K562 (cell line): ENCODE results near the gene HOXD12. TPM values are rescaled to one million over a fixed set of nuclear protein-coding genes. Genes with fewer than 3 reads are reported as not detected.

Experiments
- EP400 ChIP-seq: fragments of 450-650 bp; IDR thresholded peaks from 2 replicates; pipeline ENCODE4 v1.6.1; 2017; ENCODE audit warnings: antibody characterized with exemption, mild to moderate bottlenecking, moderate library complexity
- ERF ChIP-seq: fragments of 450-650 bp; formaldehyde crosslinking; IDR thresholded peaks from 2 replicates; pipeline ENCODE4 v1.4.0; 2020; ENCODE audit warnings: mild to moderate bottlenecking, mixed read lengths
- KLF10 ChIP-seq: fragments of 250-450 bp; sonication (Bioruptor Pico); IDR thresholded peaks from 2 replicates; pipeline ENCODE4 v1.6.1; 2021; ENCODE audit warnings: matching md5 sums
- TARDBP ChIP-seq: fragments of 450-650 bp; IDR thresholded peaks from 2 replicates; pipeline ENCODE4 v1.6.1; 2016
- ZNF174 ChIP-seq: fragments of 250-450 bp; sonication (Bioruptor Pico); IDR thresholded peaks from 2 replicates; pipeline ENCODE4 v1.4.0; 2020; ENCODE audit warnings: mild to moderate bottlenecking
- ZNF212 ChIP-seq: fragments of 450-650 bp; formaldehyde crosslinking; IDR thresholded peaks from 2 replicates; pipeline ENCODE4 v1.4.0; 2020; ENCODE audit warnings: mild to moderate bottlenecking
- polyA plus RNA-seq, 8 experiments: library from polyadenylated mRNA; depleted of rRNA in 4 of 8; stranded (reverse) in 5 of 8; unstranded in 3 of 8; fragments of >200 nt; fragmentation: Nextera tagmentation in 2 of 8; fragmentation: Illumina TruSeq in 1 of 8; extraction: Ambion mirVana in 2 of 8; extraction: Trizol in 1 of 8; gene quantifications; 2 replicates each; pipeline versions ENCODE4 v1.2.1 to v1.2.3, GENCODE V29; 2011 to 2014; ENCODE audit warnings: inconsistent platforms in 1 of 8, missing spikeins in 1 of 8
- total RNA-seq, 7 experiments: library from RNA; depleted of rRNA in 6 of 7; stranded (reverse); fragments of >200 nt in 6 of 7; fragmentation: Illumina TruSeq in 2 of 7; extraction: Trizol in 2 of 7; gene quantifications; 2 replicates each; pipeline versions ENCODE4 v1.2.1 to v1.2.3, GENCODE V29; 2011 to 2021; ENCODE audit warnings: low replicate concordance in 1 of 7
- TF ChIP-seq, protein P1 (sequence below), 2 experiments: fragments of 450-650 bp; formaldehyde crosslinking in 1 of 2; IDR thresholded peaks; 2 replicates each; pipeline versions ENCODE4 v1.4.0 to v1.6.1; 2014 to 2020; ENCODE audit warnings: mild to moderate bottlenecking in 2 of 2, borderline replicate concordance in 1 of 2, low read depth in 1 of 2
- TF ChIP-seq, protein P2 (sequence below): fragments of 250-450 bp; sonication (Bioruptor Pico); IDR thresholded peaks from 2 replicates; pipeline ENCODE4 v1.9.0; 2021; ENCODE audit warnings: mild to moderate bottlenecking
- TF ChIP-seq, protein P3 (sequence below): fragments of 450-650 bp; IDR thresholded peaks from 2 replicates; pipeline ENCODE4 v1.7.1; 2018; ENCODE audit warnings: mild to moderate bottlenecking, low read depth; ENCODE audit not compliant: partially characterized antibody
- TF ChIP-seq, protein P4 (sequence below): sonication (generic); formaldehyde crosslinking; IDR thresholded peaks from 2 replicates; pipeline ENCODE4 v1.8.1; 2023; ENCODE audit warnings: mild to moderate bottlenecking, missing genetic modification reagents, moderate library complexity

Gene HOXD12
- total and polyA plus RNA-seq, 9 of the 15 experiments (the other 6 are each of a cell fraction or from before 2014, with no cell fraction given), result not detected

DNA sequence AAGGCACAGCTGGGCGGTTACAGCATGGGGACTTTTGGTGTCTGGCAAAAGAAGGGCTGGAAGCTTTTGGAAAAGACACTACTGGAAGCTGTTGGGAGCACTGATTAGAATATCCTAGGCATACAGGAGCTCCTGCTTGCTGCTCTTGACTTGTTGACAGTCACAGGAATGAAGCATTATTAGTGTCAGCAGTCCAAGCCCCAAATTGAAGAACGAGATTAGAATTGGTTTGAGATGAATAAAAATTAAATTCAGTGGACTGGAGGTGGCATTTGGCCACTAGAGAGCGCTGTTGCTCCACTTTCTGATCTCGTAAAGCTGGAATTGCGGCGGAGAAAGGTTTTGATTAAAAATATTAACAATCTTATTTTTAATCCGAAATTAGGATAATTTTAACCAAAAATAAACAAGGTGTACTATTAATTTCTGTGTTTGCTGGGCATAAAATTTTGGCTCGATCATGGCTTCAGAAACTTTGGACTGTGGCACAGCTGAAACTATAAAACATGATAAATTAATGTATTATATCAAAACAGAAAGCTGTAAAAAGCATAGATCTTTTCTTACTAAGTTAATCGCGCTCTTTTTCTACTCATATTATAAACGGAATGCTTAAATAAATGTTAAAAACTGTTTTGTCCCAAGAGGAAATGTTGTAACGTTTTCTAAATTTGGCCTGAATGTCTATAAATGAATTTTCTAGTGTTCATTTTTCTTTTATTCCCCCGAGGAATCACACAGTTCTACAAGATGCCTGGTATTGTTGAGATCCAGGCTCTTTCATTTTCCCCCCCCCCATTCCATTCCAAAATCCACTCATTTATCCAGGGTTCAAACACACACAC is 27.6 kb downstream of the HOXD12 start (continued):
- TF ChIP-seq, protein P1, sequence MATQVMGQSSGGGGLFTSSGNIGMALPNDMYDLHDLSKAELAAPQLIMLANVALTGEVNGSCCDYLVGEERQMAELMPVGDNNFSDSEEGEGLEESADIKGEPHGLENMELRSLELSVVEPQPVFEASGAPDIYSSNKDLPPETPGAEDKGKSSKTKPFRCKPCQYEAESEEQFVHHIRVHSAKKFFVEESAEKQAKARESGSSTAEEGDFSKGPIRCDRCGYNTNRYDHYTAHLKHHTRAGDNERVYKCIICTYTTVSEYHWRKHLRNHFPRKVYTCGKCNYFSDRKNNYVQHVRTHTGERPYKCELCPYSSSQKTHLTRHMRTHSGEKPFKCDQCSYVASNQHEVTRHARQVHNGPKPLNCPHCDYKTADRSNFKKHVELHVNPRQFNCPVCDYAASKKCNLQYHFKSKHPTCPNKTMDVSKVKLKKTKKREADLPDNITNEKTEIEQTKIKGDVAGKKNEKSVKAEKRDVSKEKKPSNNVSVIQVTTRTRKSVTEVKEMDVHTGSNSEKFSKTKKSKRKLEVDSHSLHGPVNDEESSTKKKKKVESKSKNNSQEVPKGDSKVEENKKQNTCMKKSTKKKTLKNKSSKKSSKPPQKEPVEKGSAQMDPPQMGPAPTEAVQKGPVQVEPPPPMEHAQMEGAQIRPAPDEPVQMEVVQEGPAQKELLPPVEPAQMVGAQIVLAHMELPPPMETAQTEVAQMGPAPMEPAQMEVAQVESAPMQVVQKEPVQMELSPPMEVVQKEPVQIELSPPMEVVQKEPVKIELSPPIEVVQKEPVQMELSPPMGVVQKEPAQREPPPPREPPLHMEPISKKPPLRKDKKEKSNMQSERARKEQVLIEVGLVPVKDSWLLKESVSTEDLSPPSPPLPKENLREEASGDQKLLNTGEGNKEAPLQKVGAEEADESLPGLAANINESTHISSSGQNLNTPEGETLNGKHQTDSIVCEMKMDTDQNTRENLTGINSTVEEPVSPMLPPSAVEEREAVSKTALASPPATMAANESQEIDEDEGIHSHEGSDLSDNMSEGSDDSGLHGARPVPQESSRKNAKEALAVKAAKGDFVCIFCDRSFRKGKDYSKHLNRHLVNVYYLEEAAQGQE (IDR thresholded peaks at IDR 0.05; ENCODE audit: borderline replicate concordance), result peak; percentile 62; the same call in 1 of the 2 replicates
- TF ChIP-seq, protein P1 (CRISPR knock-in tag; IDR thresholded peaks at IDR 0.05; ENCODE audit: low read depth), result no peak
- no peak for TF ChIP-seq EP400
- TF ChIP-seq, protein P2, sequence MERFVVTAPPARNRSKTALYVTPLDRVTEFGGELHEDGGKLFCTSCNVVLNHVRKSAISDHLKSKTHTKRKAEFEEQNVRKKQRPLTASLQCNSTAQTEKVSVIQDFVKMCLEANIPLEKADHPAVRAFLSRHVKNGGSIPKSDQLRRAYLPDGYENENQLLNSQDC (CRISPR knock-in tag), result no peak
- TF ChIP-seq ZNF174, result no peak
- TF ChIP-seq, protein P3, sequence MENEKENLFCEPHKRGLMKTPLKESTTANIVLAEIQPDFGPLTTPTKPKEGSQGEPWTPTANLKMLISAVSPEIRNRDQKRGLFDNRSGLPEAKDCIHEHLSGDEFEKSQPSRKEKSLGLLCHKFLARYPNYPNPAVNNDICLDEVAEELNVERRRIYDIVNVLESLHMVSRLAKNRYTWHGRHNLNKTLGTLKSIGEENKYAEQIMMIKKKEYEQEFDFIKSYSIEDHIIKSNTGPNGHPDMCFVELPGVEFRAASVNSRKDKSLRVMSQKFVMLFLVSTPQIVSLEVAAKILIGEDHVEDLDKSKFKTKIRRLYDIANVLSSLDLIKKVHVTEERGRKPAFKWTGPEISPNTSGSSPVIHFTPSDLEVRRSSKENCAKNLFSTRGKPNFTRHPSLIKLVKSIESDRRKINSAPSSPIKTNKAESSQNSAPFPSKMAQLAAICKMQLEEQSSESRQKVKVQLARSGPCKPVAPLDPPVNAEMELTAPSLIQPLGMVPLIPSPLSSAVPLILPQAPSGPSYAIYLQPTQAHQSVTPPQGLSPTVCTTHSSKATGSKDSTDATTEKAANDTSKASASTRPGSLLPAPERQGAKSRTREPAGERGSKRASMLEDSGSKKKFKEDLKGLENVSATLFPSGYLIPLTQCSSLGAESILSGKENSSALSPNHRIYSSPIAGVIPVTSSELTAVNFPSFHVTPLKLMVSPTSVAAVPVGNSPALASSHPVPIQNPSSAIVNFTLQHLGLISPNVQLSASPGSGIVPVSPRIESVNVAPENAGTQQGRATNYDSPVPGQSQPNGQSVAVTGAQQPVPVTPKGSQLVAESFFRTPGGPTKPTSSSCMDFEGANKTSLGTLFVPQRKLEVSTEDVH, result no peak
- no peak for TF ChIP-seq TARDBP
- TF ChIP-seq KLF10 (CRISPR knock-in tag), result no peak
- no peak for TF ChIP-seq ZNF212 (CRISPR knock-in tag)
- TF ChIP-seq, protein P4, sequence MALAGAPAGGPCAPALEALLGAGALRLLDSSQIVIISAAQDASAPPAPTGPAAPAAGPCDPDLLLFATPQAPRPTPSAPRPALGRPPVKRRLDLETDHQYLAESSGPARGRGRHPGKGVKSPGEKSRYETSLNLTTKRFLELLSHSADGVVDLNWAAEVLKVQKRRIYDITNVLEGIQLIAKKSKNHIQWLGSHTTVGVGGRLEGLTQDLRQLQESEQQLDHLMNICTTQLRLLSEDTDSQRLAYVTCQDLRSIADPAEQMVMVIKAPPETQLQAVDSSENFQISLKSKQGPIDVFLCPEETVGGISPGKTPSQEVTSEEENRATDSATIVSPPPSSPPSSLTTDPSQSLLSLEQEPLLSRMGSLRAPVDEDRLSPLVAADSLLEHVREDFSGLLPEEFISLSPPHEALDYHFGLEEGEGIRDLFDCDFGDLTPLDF (CRISPR knock-in tag), result no peak
- no peak for TF ChIP-seq ERF
- TF ChIP-seq, all 486 proteins: peak for 5
